HG03378 (cell line): Measurements from ENCODE around the gene PPFIA3.
A peak's percentile ranks its signal among the peaks of the same experiment; 100 is the strongest.

Source experiments
- ATAC-seq: cut with Tn5 transposase; IDR thresholded peaks from one replicate; pipeline ENCODE4 v1.9.1; 2021; ENCODE audit warnings: mild to moderate bottlenecking, moderate library complexity; ENCODE audit not compliant: unreplicated experiment

Gene PPFIA3

GRCh38 chr19:49102303-49102702 is 17.0 kb upstream of the PPFIA3 start:
- no peak for ATAC-seq

GRCh38 chr19:49103331-49104085 is 15.8 kb upstream of the PPFIA3 start:
- ATAC-seq = no peak

- ATAC-seq = no peak
These were observed 15.0 kb upstream of the PPFIA3 start for GRCh38 chr19:49104229-49104864.

GRCh38 chr19:49106648-49107135 is 12.7 kb upstream of the PPFIA3 start:
- ATAC-seq = no peak

- no peak for ATAC-seq
These were observed 11.5 kb upstream of the PPFIA3 start for GRCh38 chr19:49107625-49108459.

- no peak for ATAC-seq
These were observed 10.3 kb upstream of the PPFIA3 start for GRCh38 chr19:49109051-49109450.

- ATAC-seq = no peak
These were observed 9.6 kb upstream of the PPFIA3 start for GRCh38 chr19:49109569-49110233.

- no peak for ATAC-seq
These were observed 8.8 kb upstream of the PPFIA3 start for GRCh38 chr19:49110567-49110966.

- no peak for ATAC-seq
These were observed 7.9 kb upstream of the PPFIA3 start for GRCh38 chr19:49111218-49111998.

GRCh38 chr19:49113762-49114629 is 5.3 kb upstream of the PPFIA3 start, which contains the start of gene LIN7B:
TSS of gene LIN7B (plus strand) at chr19:49114370. CDS start at chr19:49114405, 35 bp downstream.
- ATAC-seq = no peak

GRCh38 chr19:49114630-49115363 is 4.5 kb upstream of the PPFIA3 start:
- no peak for ATAC-seq

- no peak for ATAC-seq
These were observed 2.8 kb upstream of the PPFIA3 start for GRCh38 chr19:49116544-49116943.

- ATAC-seq = no peak
These were observed 1.4 kb upstream of the PPFIA3 start for GRCh38 chr19:49117677-49118564.

- peak; percentile 46 for ATAC-seq
These were observed 556 bp upstream of the PPFIA3 start, which contains the start of gene C19orf73 for GRCh38 chr19:49118565-49119410. TSS of gene C19orf73 (minus strand) at chr19:49119143. CDS start at chr19:49119022, 121 bp downstream.

- ATAC-seq = no peak
These were observed 960 bp downstream of the PPFIA3 start for GRCh38 chr19:49120325-49120683.

- ATAC-seq = no peak
These were observed 1.5 kb downstream of the PPFIA3 start for GRCh38 chr19:49120868-49121267.
